ENCODE measurements around the gene RNF213.

Gene RNF213

GRCh38 chr17:80422981-80423380 is 162.3 kb downstream of the RNF213 start:
- WGBS (ENCODE audit: insufficient coverage), result 75% methylated on average over 20 of the region's 20 CpGs
- no peak for DNase-seq
- POLR2A ChIA-PET, result no interaction called here
- Histone ChIP-seq H3K4me3 (ENCODE audit: control insufficient read depth in 1 of 7, extremely low read depth in 1 of 7, insufficient read depth in 4 of 7, low read depth in 2 of 7, low read length in 6 of 7) (no peak overlapping the region), H3K36me3 (ENCODE audit: control insufficient read depth in 4 of 4, insufficient read depth in 4 of 4, low read length in 3 of 4) (peaks cover 0 to 11% (median 4%) of the 10 kb centered on the region in 4 experiments), H3K27me3 (replicated peaks in 2 of 5; ENCODE audit: control insufficient read depth in 4 of 5, insufficient read depth in 5 of 5, low read length in 4 of 5) (no peaks in the 10 kb centered on the region), H3K27ac (ENCODE audit: insufficient read depth in 1 of 2, low read depth in 1 of 2, low read length in 2 of 2, poor library complexity in 1 of 2, severe bottlenecking in 2 of 2) (no peak overlapping the region), H3K4me1 (ENCODE audit: control extremely low read depth in 1 of 4, control insufficient read depth in 4 of 4, insufficient read depth in 4 of 4, low read length in 3 of 4) (peaks cover 0 to 14% (median 10%) of the 10 kb centered on the region in 4 experiments), H3K9me3 (ENCODE audit: control extremely low read depth in 1 of 5, control insufficient read depth in 4 of 5, insufficient read depth in 2 of 5, low read depth in 1 of 5, low read length in 4 of 5) (no peaks in the 10 kb centered on the region)
- CTCF ChIA-PET, result no interaction called here

GRCh38 chr17:80423536-80424225 is 163.0 kb downstream of the RNF213 start:
- POLR2A ChIA-PET, result interaction anchor here (0.6 kb wide), 1 partner anchor 533 kb away, joined by 3 read pairs; no protein-coding TSS in a partner anchor

DNA sequence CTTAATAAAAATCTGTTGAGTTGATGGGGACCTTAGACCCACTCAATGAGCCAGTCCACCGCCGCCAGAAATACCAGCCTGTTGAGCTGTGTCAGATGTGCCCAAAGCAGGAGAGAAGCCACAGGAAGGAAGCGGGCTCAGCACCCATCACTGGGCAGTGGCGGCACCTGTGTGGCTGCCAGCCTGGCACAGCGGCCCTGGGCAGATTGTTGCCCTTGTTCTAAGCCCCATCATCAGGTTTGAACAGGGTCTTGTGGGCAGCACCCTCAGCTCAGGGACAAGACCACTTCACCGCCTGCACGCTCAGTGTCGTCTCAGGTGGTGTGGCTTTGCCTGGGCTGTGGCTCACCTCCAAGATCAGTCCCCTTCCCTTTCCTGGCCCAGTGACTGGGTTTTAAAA is 163.6 kb downstream of the RNF213 start:
- no peaks in the 10 kb centered on the region for H3K9me3 ChIP-seq (ENCODE audit: control extremely low read depth in 1 of 5, control insufficient read depth in 4 of 5, insufficient read depth in 2 of 5, low read depth in 1 of 5, low read length in 4 of 5)
- POLR2A ChIA-PET, result no interaction called here
- H3K4me1 ChIP-seq (ENCODE audit: control extremely low read depth in 1 of 4, control insufficient read depth in 4 of 4, insufficient read depth in 4 of 4, low read length in 3 of 4), result peaks cover 0 to 14% (median 10%) of the 10 kb centered on the region in 4 experiments
- H3K27me3 ChIP-seq (replicated peaks in 2 of 5; ENCODE audit: control insufficient read depth in 4 of 5, insufficient read depth in 5 of 5, low read length in 4 of 5), result no peaks in the 10 kb centered on the region
- 43% methylated on average over 7 of the region's 8 CpGs for WGBS (ENCODE audit: insufficient coverage)
- no peak overlapping the region for H3K27ac ChIP-seq (ENCODE audit: insufficient read depth in 1 of 2, low read depth in 1 of 2, low read length in 2 of 2, poor library complexity in 1 of 2, severe bottlenecking in 2 of 2)
- CTCF ChIA-PET, result interaction anchor here (0.8 to 2.1 kb wide), 4 partner anchors 14 to 547 kb away, joined by 3 to 8 read pairs (median 3); no protein-coding TSS in a partner anchor
- peak in 2 of 3 donors; percentile 4 to 7 for DNase-seq
- H3K36me3 ChIP-seq (ENCODE audit: control insufficient read depth in 4 of 4, insufficient read depth in 4 of 4, low read length in 3 of 4), result peaks cover 0 to 7% (median 4%) of the 10 kb centered on the region in 4 experiments
- H3K4me3 ChIP-seq (ENCODE audit: control insufficient read depth in 1 of 7, extremely low read depth in 1 of 7, insufficient read depth in 4 of 7, low read depth in 2 of 7, low read length in 6 of 7), result no peak overlapping the region

More at GRCh38 chr17:80423536-80424225, 163.0 kb downstream of the RNF213 start:
- no peak for DNase-seq
- peaks cover 0 to 8% (median 4%) of the 10 kb centered on the region in 4 experiments for H3K36me3 ChIP-seq (ENCODE audit: control insufficient read depth in 4 of 4, insufficient read depth in 4 of 4, low read length in 3 of 4)
- peaks cover 0 to 14% (median 10%) of the 10 kb centered on the region in 4 experiments for H3K4me1 ChIP-seq (ENCODE audit: control extremely low read depth in 1 of 4, control insufficient read depth in 4 of 4, insufficient read depth in 4 of 4, low read length in 3 of 4)
- H3K27me3 ChIP-seq (replicated peaks in 2 of 5; ENCODE audit: control insufficient read depth in 4 of 5, insufficient read depth in 5 of 5, low read length in 4 of 5), result no peaks in the 10 kb centered on the region
- no peaks in the 10 kb centered on the region for H3K9me3 ChIP-seq (ENCODE audit: control extremely low read depth in 1 of 5, control insufficient read depth in 4 of 5, insufficient read depth in 2 of 5, low read depth in 1 of 5, low read length in 4 of 5)
- H3K4me3 ChIP-seq (ENCODE audit: control insufficient read depth in 1 of 7, extremely low read depth in 1 of 7, insufficient read depth in 4 of 7, low read depth in 2 of 7, low read length in 6 of 7), result no peak overlapping the region
- no peak overlapping the region for H3K27ac ChIP-seq (ENCODE audit: insufficient read depth in 1 of 2, low read depth in 1 of 2, low read length in 2 of 2, poor library complexity in 1 of 2, severe bottlenecking in 2 of 2)
- CTCF ChIA-PET, result interaction anchor here (0.8 to 2.1 kb wide), 4 partner anchors 13 to 547 kb away, joined by 3 to 8 read pairs (median 3); no protein-coding TSS in a partner anchor
- WGBS (ENCODE audit: insufficient coverage), result 96% methylated on average over 9 of the region's 13 CpGs

DNA sequence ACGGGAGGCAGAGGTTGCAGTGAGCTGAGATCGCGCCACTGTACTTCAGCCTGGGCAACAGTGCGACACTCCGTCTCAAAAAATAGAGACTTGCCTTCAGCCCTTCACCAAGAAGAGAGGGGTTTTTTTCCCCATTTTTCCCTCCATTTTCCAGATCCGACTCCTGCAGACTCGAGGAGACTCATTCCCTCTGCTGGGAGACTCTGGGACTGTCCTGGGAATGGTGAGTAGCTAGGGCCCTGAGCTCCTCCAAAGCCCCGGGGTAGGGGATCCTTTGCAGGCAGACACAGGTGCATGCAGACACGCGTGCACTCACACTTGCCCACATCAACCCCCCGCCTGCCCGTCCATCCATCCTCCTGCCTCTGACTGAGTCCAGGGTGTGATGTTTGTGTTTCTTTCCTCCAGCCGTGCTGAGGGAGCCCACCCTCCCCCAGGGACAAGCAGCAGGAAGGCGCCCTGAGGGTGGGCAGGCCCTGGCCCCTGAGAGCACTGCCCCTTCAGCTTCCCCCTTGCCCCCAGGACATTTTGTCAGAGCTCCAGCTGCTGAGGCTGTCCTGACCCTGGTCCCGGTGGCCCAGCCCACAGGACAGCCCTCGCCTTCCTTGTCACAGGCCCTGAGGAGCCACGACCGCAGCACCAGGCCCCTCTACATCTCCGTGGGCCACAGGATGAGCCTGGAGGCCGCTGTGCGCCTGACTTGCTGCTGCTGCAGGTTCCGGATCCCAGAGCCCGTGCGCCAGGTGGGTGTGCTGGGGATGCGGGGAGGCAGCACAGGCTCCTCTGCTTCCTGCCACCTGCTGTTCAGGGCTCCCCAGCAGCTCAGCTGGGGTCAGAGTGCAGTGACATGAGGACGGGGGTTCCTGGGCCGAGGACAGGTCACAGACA is 164.5 kb downstream of the RNF213 start:
- Histone ChIP-seq H3K27me3 (replicated peaks in 2 of 5; ENCODE audit: control insufficient read depth in 4 of 5, insufficient read depth in 5 of 5, low read length in 4 of 5) (no peaks in the 10 kb centered on the region), H3K4me1 (ENCODE audit: control extremely low read depth in 1 of 4, control insufficient read depth in 4 of 4, insufficient read depth in 4 of 4, low read length in 3 of 4) (peaks cover 0 to 14% (median 10%) of the 10 kb centered on the region in 4 experiments), H3K36me3 (ENCODE audit: control insufficient read depth in 4 of 4, insufficient read depth in 4 of 4, low read length in 3 of 4) (peaks cover 0 to 2% (median under 1%) of the 10 kb centered on the region in 4 experiments), H3K27ac (ENCODE audit: insufficient read depth in 1 of 2, low read depth in 1 of 2, low read length in 2 of 2, poor library complexity in 1 of 2, severe bottlenecking in 2 of 2) (no peak overlapping the region), H3K4me3 (ENCODE audit: control insufficient read depth in 1 of 7, extremely low read depth in 1 of 7, insufficient read depth in 4 of 7, low read depth in 2 of 7, low read length in 6 of 7) (no peak overlapping the region), H3K9me3 (ENCODE audit: control extremely low read depth in 1 of 5, control insufficient read depth in 4 of 5, insufficient read depth in 2 of 5, low read depth in 1 of 5, low read length in 4 of 5) (no peaks in the 10 kb centered on the region)
- ChIA-PET POLR2A (no interaction called here), CTCF (interaction anchor here (0.8 to 2.1 kb wide), 7 partner anchors 10 to 546 kb away, joined by 3 to 8 read pairs (median 3); partner anchors contain the start of gene ENDOV)
- WGBS (ENCODE audit: insufficient coverage), result 96% methylated on average over 20 of the region's 27 CpGs
- no peak for DNase-seq

- H3K4me1 ChIP-seq (ENCODE audit: control extremely low read depth in 1 of 4, control insufficient read depth in 4 of 4, insufficient read depth in 4 of 4, low read length in 3 of 4), result peaks cover 0 to 14% (median 10%) of the 10 kb centered on the region in 4 experiments
- CTCF ChIA-PET, result interaction anchor here (0.9 to 2.1 kb wide), 5 partner anchors 11 to 499 kb away, joined by 3 to 8 read pairs (median 3); partner anchors contain the start of gene ENDOV
- no peaks in the 10 kb centered on the region for H3K27me3 ChIP-seq (replicated peaks in 2 of 5; ENCODE audit: control insufficient read depth in 4 of 5, insufficient read depth in 5 of 5, low read length in 4 of 5)
- DNase-seq, result no peak
- no peaks in the 10 kb centered on the region for H3K9me3 ChIP-seq (ENCODE audit: control extremely low read depth in 1 of 5, control insufficient read depth in 4 of 5, insufficient read depth in 2 of 5, low read depth in 1 of 5, low read length in 4 of 5)
- 93% methylated on average over 9 of the region's 9 CpGs for WGBS (ENCODE audit: insufficient coverage)
- no peaks in the 10 kb centered on the region for H3K36me3 ChIP-seq (ENCODE audit: control insufficient read depth in 4 of 4, insufficient read depth in 4 of 4, low read length in 3 of 4)
- H3K4me3 ChIP-seq (ENCODE audit: control insufficient read depth in 1 of 7, extremely low read depth in 1 of 7, insufficient read depth in 4 of 7, low read depth in 2 of 7, low read length in 6 of 7), result no peak overlapping the region
- POLR2A ChIA-PET, result no interaction called here
- H3K27ac ChIP-seq (ENCODE audit: insufficient read depth in 1 of 2, low read depth in 1 of 2, low read length in 2 of 2, poor library complexity in 1 of 2, severe bottlenecking in 2 of 2), result no peak overlapping the region
These were observed 165.3 kb downstream of the RNF213 start for GRCh38 chr17:80425835-80426426.

DNA sequence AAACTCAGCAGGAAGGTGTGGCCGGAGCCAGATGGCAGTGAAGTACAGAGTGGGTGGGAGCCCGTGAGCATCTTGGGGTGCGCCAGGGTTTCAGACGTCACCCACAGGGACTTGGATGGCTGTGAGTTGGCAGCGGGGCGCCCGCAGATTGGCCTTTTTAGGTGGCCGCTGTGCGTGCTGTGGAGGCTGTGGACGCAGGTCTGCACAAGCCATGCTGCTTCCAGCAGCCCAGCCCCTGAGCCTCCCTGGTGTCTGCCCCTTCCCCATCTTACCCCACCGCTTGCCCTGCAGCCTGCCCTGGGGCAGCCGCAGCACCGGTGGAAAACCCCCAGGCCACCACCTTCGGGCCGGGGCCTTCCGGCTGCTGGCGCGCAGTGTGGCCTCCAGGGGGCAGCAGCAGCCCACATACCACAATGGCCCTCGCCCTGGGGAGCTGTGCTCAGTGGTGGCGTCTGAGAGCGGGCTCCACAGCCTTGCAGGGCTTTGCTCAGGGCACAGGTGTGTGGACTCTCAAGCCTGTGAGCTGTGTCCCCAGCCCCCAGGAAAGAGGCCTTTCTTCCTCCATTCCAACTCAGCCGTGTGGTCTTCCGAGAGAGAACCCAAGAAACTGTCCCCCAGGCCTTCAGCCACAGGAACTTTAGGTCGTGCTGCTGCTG is 166.1 kb downstream of the RNF213 start:
- H3K9me3 ChIP-seq (ENCODE audit: control extremely low read depth in 1 of 5, control insufficient read depth in 4 of 5, insufficient read depth in 2 of 5, low read depth in 1 of 5, low read length in 4 of 5), result no peaks in the 10 kb centered on the region
- 41% methylated on average over 24 of the region's 24 CpGs for WGBS (ENCODE audit: insufficient coverage)
- H3K27me3 ChIP-seq (replicated peaks in 2 of 5; ENCODE audit: control insufficient read depth in 4 of 5, insufficient read depth in 5 of 5, low read length in 4 of 5), result no peaks in the 10 kb centered on the region
- no peaks in the 10 kb centered on the region for H3K36me3 ChIP-seq (ENCODE audit: control insufficient read depth in 4 of 4, insufficient read depth in 4 of 4, low read length in 3 of 4)
- H3K4me3 ChIP-seq (ENCODE audit: control insufficient read depth in 1 of 7, extremely low read depth in 1 of 7, insufficient read depth in 4 of 7, low read depth in 2 of 7, low read length in 6 of 7), result peak overlapping the region in 2 of 7 experiments; percentile 1 to 23
- no peak overlapping the region for H3K27ac ChIP-seq (ENCODE audit: insufficient read depth in 1 of 2, low read depth in 1 of 2, low read length in 2 of 2, poor library complexity in 1 of 2, severe bottlenecking in 2 of 2)
- POLR2A ChIA-PET, result interaction anchor here (0.6 kb wide), 1 partner anchor 137 kb away, joined by 16 read pairs; no protein-coding TSS in a partner anchor
- DNase-seq, result peak; percentile 67 to 90 (median 87)
- CTCF ChIA-PET, result interaction anchor here (0.6 to 2.5 kb wide), 18 partner anchors 9 to 676 kb away, joined by 3 to 14 read pairs (median 4); partner anchors contain the start of gene ENDOV
- peaks cover 0 to 14% (median 10%) of the 10 kb centered on the region in 4 experiments for H3K4me1 ChIP-seq (ENCODE audit: control extremely low read depth in 1 of 4, control insufficient read depth in 4 of 4, insufficient read depth in 4 of 4, low read length in 3 of 4)
